Measurements from ENCODE around the gene ITPKC.

- TF ChIP-seq CTCF (IDR thresholded peaks at IDR 0.05) (no peak), POLR2A (IDR thresholded peaks at IDR 0.05) (no peak), POLR2AphosphoS5 (IDR thresholded peaks at IDR 0.05) (no peak), EP300 (IDR thresholded peaks at IDR 0.05) (no peak)
Measured at GRCh38 chr19:40774916-40775631, 58.2 kb downstream of the ITPKC start, which contains the start of gene MIA.
